GM19324 (cell line): ENCODE data around the gene TAL1.

Experiments used
- ATAC-seq: cut with Tn5 transposase; IDR thresholded peaks from one replicate; pipeline ENCODE4 v1.9.1; 2021; ENCODE audit warnings: mild to moderate bottlenecking, moderate library complexity; ENCODE audit not compliant: unreplicated experiment, low FRiP score

TAL1 gene

DNA sequence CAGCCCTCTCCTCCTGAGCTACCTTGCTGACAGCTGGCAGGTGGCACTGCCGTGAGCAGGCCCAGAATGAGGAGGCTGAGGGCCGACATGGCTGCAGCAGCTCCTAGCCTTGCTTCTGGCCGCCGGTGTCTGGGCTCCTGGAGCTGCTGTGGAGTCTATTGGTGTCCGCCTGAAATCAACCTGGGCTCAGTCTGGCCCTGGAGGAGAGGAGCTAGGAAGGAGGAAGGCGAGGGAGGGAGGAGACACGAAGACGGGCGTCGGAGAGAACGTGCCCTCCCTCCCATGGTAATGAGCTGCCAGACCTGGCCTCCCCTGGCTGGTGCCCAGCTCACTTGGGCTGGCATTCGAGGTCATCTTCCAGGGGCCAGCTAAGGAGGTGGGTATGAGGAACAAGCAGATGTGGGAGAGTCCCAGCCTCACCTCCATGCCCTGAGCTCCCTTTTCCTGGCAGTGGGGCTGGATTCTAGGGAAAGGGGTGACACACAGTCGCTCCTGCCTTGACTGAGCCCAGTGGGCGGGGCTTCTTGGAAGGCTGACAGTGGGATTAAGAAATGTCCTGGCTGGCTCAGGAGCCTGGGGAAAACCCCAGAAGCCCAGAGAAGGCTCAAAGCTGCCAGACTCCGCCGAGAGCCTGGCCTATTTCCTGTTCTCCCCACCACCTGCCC, 42.0 kb downstream of the TAL1 start, which contains the start of gene PDZK1IP1:
TSS of gene PDZK1IP1 (minus strand) at position 193 of the 665 bp plus-strand sequence. CDS start at position 89, 104 bp downstream.
- no peak for ATAC-seq

DNA sequence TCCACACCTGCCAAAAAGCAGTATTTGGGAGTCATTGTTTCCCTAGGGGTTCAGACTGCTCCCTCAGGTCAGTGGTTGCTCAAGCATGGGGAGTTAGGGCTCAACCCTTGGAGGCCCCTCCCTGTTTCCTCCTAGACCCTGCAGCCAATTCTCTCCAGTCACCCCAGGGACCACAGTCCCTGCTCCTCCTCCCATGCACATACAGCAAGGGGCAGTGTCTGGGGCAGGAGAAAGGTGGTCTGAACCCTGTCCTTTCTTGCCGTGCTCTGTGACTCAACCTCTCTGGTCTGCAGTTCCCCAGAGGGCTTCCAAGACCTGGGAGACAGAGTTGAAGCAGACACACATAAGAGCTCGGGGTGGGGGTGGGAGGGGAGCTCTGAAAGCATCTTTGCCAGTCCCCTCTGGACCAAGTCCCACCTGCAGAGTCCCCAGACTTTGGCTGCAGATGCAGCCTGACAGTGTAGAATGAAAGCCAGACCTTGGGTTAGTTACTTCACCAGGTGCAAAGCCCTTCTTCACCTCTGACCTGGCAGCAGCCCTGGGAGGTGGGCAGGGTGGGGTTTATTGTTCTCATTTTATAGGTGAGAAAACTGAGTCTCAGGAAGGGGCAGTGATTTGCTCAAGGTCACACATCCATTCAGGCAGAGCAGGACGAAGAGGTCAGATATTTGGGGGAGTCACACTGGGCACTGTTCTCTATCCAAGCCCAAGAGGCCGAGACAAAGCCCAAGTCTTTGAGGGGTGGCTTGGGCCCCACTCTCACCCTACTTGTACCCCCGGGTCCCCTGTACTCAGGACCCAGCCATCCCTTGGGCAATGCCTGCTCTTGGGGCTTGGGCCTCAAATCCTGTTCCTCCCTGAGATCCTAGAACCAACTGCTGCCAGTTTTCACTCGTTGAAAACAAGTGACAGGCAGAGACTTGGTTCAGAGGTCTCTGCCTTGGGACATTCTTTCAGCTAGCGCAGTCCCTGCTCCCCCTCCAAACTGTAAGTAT, 42.9 kb downstream of the TAL1 start:
- no peak for ATAC-seq

GRCh38 chr1:47187926-47188250, 44.1 kb downstream of the TAL1 start:
- no peak for ATAC-seq

DNA sequence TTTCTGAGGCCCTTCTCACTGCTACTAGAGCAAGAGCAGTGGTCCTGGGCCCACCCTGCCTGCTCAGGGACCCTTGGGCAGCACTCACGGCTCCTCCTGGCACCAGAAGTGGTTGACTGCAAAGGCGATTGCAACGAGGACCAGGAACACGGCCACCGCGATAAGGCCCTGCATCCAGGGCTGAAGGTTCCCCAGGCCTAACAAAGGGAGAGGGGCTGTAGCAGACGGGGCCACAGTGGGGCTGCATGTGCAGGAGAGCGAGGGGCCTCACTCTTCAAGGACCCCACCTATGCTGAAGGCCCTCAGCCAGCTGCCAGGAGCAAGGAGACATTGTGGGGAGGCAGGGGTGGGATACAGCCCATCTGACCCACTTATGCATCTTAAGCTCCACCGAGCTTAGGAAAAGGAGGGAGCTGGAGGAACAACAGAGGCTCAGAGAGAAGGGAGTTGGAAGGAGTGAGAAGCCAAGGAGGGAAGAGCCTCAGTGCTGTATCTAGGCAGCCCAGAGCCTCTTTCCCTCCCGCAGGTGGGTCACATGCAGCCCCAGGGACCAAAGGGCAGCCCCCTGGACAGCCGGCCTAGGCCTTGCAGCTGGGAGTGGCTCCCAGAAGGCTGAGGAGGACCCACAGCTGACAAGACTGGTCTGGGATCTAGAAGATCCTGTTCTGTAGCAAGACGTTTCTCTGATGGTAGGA, 44.6 kb downstream of the TAL1 start:
- ATAC-seq: no peak

DNA sequence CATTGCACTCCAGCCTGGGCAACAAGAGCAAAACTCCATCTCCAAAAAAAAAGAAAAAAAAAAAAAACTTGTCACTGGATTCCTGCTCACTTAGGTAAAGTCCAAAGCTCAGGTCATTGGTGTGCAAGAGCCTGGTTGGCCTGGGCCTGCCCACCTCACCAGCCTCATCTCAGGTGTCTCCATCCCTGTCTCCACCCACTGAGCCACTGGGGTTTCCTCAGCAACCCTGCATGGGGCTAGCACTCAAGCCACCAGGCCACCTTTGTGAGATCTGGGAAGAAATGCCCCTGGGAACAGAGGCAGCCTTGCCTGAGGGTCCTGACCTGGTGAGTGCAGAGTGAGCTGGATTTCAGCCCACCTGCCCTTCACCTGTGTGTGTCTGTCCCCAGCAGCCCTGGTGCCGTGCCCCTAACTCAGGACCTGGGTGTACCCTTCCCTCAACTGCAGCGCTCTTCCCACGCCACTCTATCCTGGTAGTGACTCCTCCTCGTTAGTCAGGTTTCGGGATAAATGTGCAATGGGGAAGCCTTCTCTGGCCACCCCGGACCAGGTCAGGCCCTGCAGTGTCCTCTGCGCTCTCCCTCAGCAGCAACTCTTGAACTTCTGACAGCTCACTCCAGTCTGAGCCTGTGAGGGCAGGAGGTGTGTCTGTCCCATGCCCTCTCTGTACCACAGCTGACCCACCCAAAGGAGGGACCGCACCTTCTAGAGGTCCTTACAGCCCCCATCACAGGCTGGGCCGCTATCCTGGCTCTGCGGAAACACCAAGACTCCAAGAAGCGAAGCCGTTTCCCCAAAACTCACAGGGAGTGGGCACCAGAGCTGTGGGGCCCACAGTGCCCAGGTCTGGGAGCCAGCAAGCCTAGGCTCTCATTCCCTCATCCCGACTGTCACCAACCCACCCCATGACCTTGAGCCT, 45.5 kb downstream of the TAL1 start:
- no peak for ATAC-seq

DNA sequence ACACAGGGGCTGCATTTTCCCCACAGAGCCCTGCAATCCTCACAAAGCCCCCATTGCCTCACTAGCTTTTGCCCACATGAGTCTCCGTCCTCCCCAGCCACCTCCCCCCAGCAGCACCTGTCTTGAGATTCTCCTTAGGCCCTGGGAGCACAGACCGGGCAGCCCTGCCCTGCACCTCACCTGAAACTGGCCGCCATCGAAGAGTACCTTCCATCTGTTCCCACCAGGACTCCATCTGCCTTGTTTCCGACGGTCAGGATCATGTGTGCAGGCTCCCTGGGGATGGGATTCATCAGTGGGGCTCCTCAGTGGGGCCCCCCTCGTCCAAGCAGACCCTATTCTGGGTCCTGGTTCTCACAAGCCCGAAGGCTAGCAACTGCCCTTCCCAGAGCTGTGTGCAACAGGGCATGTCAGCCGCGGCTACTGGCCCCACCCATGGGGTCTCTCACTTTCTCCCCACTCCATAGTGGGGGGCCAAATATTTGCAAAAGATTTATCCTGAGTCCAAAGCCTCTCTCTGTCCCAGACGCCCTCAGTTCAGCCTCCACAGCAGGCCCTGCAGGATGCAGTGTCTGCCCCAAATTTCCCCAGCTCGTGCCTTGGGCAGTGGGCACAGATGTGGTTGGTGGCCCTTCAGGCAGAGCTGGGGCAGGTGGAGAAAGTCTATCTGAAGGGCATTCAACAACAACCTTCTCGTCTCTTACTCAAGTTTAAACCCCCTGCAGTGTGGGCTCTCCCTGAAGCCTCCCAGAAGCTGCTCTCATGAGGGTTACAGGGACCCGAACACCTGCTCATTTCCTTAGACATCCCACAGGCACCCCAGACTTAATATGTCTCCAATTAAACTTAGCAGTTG, 47.0 kb downstream of the TAL1 start:
- ATAC-seq: no peak

GRCh38 chr1:47184090-47184821, 47.8 kb downstream of the TAL1 start:
- ATAC-seq: no peak

DNA sequence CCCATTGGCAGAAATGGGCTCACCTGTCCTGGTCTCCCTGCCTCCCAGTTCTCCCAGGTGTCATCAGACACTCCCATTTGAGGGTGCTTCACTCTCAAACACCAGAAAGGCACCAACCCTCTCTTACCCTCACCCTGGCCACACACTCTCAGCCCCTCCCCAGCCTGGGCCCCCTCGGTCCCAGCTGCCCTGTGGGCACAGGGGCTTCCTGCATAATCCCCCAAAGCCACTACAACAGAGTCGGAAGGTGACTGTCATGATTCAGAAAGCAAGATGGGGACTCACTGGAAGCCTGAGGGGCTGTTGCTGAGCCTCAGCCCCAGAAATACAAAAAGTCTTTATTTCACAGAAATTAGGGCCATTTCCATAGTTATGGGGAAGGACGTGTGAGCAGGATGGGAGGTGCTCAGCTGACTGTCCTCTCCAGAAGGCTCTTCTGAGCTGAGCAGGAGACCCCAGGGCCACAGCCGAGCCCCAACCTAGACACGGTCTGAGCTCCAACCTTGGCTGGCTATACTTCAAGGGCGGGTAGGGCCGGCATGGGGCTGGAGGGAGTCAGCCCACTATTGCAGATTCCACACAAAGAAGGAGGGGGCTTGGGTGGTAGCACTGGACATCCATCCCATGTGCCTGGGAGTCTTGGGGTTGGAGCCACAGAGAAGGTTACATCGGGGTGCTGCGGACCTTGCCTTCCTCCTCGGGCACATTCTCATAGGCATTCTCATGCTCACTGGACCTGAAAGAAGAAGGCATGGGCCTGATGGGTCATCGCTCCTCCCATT, 48.5 kb downstream of the TAL1 start:
- ATAC-seq: no peak

DNA sequence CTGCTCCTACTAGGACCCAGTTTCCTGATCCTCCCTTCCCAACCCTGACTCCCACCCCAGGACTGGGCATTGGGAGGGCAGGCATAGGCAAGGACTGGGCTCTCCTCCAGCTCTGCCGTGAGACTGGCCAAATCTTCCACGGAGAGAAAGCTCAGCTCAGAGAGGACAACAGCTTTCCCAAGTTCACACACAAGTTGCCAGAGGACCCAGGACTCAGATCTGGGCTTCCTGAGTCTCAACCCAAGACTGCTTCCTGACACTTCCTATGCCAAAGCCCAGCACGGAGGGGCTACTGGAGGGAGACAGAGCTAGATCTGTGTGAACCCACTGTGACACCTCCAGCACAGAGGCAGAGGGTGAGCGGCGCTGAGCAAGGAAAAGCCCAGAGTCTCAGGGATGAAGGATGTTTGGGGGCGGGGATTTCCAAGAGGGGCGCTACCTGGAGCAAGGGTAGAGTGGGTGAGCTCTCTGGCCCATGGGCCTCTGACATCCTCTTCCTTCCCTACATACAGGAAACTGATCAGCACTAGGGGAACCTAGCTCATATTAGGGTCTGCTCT, 49.3 kb downstream of the TAL1 start:
- ATAC-seq: no peak

DNA sequence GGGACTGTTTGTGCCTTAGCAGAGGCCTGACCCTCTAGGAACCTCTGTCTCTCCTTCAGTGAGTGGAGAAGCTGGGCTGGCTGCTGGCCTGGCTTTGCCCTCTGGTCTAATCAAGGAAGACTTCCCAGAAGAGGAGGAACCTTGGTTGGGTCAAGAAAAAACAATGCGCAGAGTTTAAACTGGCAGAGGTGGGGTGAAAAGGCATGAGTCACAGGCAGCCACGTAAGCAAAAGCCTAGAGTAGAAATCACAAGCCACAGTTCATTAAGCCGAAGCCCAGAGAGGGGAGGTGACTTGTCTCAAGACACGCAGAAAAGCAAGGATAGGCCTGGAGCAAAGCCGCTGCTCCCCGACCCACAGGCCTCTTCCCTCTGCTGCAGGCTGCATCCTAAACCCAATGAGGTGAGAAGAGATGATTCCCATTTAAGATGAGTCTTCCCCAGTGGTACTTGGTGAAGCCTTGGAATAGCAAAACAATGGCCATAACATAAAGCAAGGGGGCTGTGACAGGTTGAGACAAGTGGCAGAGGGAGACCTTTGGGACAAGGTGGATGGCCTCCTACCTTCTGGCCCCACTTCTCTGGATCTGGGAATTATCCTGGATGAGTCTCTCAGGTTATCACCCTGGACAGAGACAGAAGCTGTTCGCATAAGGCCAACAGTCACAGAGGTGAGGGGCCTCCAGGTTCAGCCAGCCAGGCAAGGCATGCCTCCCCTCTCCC, 49.9 kb downstream of the TAL1 start:
- ATAC-seq: no peak

- no peak for ATAC-seq
Observed at GRCh38 chr1:47181095-47181954, 50.7 kb downstream of the TAL1 start.

GRCh38 chr1:47180603-47181094, 51.4 kb downstream of the TAL1 start:
- ATAC-seq: no peak

- ATAC-seq: no peak
Observed at GRCh38 chr1:47179988-47180563, 51.9 kb downstream of the TAL1 start.

DNA sequence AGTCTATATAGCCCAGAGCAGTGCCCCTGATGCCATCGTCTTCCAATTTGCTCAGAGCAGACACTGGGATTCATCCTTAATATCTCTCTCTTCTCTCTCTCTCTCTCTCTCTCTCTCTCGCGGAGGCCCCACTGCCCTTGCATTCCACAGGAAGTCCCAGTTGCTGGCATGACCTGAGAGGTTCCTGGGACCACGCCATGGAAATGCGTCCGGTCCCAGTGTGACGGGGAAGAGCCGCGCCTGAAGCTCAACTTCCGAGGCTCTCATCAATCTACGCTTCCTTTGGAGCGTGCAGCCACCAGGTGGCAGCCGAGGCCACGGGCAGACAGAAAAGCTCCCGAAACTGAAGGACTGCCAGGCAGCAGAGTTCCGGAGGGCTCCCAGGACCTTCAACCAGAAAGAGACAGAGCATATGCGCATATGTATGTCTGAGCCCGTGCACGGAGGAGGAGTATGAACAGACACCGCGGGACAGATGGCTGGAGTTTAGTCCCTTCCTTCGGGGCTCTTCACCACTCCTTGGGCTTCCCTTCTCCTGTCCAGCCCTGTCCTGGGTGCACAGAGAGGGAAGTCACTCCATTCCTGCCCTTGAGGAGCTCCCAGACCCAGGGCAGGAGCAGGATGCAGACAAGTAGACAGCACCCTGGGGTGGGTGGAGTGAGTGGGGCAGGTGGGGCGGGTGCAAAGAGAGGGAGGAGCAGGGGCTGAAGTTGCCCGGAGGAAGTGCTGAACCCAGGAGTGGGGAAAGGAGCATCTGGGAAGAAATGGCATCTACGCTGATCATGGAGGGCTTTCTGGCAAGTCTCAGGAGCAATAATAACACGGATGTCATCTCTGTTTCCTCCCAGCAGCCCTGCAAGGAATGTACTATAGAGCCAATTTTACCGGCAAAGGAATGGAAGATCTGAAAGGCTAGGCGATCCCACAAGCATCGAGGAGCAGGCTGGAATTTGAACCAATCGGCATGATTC, 52.7 kb downstream of the TAL1 start:
- ATAC-seq: peak; percentile 69
